ENCODE measurements around the gene CHTOP. TPM values are rescaled to one million over a fixed set of nuclear protein-coding genes. Genes with fewer than 3 reads are reported as not detected.
A peak's percentile ranks its signal among the peaks of the same experiment; 100 is the strongest.

CHTOP gene
- total RNA-seq, 6 donors from 2014 or later, result 51.3 to 89.1 (median 59.2) TPM

DNA sequence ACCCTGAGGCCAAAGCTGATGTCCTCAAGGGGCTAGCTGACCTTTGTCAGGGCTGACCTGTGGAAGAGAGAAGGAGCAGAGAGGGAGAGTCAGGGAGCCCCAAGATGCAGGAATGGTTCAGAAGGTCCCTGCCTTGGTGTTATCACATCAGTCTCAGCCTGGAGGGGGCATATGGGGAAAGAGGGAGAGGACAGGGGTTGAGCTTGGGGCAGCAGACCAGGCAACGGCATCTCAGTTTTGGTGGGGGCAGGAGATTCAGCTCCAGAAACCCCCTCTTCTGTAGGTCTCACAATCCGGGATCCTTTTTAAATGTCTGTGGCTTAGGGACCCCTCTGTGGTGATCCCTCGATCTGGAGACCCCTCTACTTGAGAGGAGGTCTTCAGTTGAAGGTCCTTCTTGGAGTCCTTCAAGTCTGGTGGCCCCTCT lies 7.4 kb upstream of the CHTOP start:
- TF ChIP-seq POLR2A (IDR thresholded peaks at IDR 0.05) (no peak), POLR2AphosphoS5 (IDR thresholded peaks at IDR 0.05) (no peak), EP300 (IDR thresholded peaks at IDR 0.05) (no peak)
- TF ChIP-seq, protein P1, sequence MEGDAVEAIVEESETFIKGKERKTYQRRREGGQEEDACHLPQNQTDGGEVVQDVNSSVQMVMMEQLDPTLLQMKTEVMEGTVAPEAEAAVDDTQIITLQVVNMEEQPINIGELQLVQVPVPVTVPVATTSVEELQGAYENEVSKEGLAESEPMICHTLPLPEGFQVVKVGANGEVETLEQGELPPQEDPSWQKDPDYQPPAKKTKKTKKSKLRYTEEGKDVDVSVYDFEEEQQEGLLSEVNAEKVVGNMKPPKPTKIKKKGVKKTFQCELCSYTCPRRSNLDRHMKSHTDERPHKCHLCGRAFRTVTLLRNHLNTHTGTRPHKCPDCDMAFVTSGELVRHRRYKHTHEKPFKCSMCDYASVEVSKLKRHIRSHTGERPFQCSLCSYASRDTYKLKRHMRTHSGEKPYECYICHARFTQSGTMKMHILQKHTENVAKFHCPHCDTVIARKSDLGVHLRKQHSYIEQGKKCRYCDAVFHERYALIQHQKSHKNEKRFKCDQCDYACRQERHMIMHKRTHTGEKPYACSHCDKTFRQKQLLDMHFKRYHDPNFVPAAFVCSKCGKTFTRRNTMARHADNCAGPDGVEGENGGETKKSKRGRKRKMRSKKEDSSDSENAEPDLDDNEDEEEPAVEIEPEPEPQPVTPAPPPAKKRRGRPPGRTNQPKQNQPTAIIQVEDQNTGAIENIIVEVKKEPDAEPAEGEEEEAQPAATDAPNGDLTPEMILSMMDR (IDR thresholded peaks at IDR 0.05), result no peak
- 37 to 66% methylated on average over 3 of the region's 3 CpGs for WGBS, 2 donors
- peaks cover 0 to 9% (median 1%) of the 10 kb centered on the region in 4 donors for H3K36me3 ChIP-seq
- ATAC-seq (ENCODE audit: low FRiP score in 2 of 2) (no peak), DNase-seq (no peak)
- H3K27me3 ChIP-seq, result no peaks in the 10 kb centered on the region
- H3K27ac ChIP-seq, result peak overlapping the region; percentile 86 to 95 (median 95)
- H3K4me1 ChIP-seq, result peaks cover 38 to 69% (median 47%) of the 10 kb centered on the region in 4 donors
- H3K9me3 ChIP-seq, result no peaks in the 10 kb centered on the region
- H3K4me3 ChIP-seq, result peak overlapping the region; percentile 24 to 66 (median 46)

DNA sequence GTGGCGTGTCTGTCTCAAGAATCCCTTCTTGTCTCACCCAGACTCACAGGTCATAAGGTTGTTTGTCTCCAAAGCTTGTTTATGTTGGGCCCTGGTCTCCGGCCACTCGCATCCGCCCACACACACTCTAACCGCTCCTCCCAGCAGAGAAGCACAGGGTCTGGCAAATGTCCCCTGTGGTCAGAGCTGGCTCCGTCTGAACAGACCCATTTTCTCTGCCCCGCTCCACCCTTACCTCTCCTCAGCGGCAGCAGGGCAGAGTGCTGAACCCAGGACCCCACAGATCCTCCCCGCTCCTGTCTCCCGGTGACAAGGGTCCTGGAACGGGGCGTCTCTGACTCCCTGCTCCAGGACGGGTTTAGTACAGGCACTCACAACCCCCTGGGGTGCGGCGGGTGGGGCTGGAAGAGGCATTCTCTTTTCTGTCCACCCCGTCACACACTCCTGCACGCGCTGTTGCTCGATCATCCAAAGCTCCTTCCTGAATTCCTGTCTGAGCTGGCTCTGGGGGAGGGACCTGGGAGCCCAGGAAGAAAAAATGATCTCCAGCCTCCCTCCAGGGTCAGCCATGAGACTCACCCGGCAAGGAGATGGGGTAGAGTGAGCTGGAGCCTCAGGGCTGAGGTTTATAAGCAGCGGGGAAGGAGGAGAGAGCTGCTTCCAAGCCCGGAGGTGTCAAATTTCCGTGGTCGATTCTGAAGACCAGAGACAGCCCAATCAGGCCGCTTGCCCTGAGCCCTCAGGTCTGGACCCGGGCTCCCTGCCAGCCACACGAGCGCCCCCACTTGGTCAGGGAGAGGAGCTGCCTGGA lies 6.8 kb upstream of the CHTOP start, which contains the start of gene S100A13:
Gene S100A13 (minus strand): TSS at position 602 of the 811 bp plus-strand sequence. CDS start 1,033 bp downstream, outside the sequence.
- H3K9me3 ChIP-seq, result no peaks in the 10 kb centered on the region
- peak; percentile 81 to 88 for ATAC-seq (ENCODE audit: low FRiP score in 2 of 2)
- WGBS, 2 donors, result 36 to 37% methylated on average over 13 to 28 of the region's 28 CpGs
- peak; percentile 89 to 94 for DNase-seq
- peak within 1 kb of the TSS; percentile 24 to 66 (median 46) for H3K4me3 ChIP-seq
- TF ChIP-seq POLR2A (IDR thresholded peaks at IDR 0.05) (peak in 3 of 4 donors; percentile 22 to 72 (median 66)), POLR2AphosphoS5 (IDR thresholded peaks at IDR 0.05) (peak; percentile 45 to 79), EP300 (IDR thresholded peaks at IDR 0.05) (peak in 1 of 4 donors; percentile 34)
- TF ChIP-seq, protein P1 (IDR thresholded peaks at IDR 0.05), result peak in 4 of 6 experiments; percentile 59 to 83 (median 68)
- peaks cover 38 to 74% (median 47%) of the 10 kb centered on the region in 4 donors for H3K4me1 ChIP-seq
- H3K27ac ChIP-seq, result peak within 1 kb of the TSS; percentile 86 to 95 (median 95)
- peaks cover 0 to 6% (median 1%) of the 10 kb centered on the region in 4 donors for H3K36me3 ChIP-seq
- no peaks in the 10 kb centered on the region for H3K27me3 ChIP-seq

DNA sequence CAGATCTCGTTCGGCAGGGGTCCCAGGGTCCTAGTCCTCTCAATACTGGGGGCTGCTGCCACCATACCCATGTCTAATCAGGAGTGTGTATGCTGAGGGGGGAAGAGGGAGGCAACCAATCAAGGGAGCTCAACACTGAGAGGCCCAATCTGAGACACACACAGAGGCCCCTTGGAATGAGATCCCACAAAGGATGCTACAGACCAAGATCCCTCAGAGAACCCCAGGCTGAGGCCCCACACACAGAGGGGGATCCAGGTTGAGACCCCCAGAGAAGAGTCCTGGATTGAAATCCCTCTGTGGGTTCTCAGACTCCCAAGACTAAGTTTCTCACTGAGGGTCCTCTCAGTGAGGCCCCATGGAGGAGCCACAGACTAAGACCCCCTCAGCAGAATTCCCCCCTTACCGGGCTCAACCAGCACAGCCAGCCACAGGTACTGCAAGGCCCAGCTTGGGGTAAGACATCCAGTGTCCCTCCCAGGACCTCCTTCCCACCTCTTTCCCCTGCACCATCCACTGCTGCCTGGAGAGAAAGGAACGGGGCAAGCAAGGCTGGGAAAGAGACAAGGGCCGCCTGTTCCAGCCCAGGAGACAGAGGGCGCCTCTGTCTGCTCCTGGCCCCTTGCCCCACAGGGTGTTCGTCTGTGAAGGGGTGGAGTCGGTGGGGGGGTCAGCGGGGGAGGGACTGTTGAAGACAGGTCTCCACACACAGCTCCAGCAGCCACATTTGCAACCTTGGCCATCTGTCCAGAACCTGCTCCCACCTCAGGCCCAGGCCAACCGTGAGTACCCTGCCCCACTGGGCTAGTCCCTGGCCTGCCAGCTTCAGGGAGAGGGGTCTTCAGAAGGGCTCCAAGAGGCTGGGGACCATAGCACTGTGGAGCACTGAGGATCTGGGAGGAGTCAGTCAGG lies 5.9 kb upstream of the CHTOP start, which contains the start of gene S100A1:
Gene S100A1 (plus strand): TSS at position 720 of the 912 bp plus-strand sequence. CDS start 2,088 bp downstream, outside the sequence.
- Histone ChIP-seq H3K4me1 (peaks cover 37 to 82% (median 50%) of the 10 kb centered on the region in 4 donors), H3K4me3 (peak within 1 kb of the TSS in 3 of 4 donors; percentile 39 to 66 (median 52)), H3K27me3 (no peaks in the 10 kb centered on the region), H3K9me3 (no peaks in the 10 kb centered on the region), H3K36me3 (peaks cover 0 to 5% (median 1%) of the 10 kb centered on the region in 4 donors), H3K27ac (peak within 1 kb of the TSS; percentile 86 to 95 (median 95))
- TF ChIP-seq, protein P1 (IDR thresholded peaks at IDR 0.05), result peak in 2 of 6 experiments; percentile 61 to 64
- no peak for TF ChIP-seq EP300 (IDR thresholded peaks at IDR 0.05)
- 60 to 87% methylated on average over 3 to 10 of the region's 10 CpGs for WGBS, 2 donors
- DNase-seq (no peak), ATAC-seq (ENCODE audit: low FRiP score in 2 of 2) (no peak)

DNA sequence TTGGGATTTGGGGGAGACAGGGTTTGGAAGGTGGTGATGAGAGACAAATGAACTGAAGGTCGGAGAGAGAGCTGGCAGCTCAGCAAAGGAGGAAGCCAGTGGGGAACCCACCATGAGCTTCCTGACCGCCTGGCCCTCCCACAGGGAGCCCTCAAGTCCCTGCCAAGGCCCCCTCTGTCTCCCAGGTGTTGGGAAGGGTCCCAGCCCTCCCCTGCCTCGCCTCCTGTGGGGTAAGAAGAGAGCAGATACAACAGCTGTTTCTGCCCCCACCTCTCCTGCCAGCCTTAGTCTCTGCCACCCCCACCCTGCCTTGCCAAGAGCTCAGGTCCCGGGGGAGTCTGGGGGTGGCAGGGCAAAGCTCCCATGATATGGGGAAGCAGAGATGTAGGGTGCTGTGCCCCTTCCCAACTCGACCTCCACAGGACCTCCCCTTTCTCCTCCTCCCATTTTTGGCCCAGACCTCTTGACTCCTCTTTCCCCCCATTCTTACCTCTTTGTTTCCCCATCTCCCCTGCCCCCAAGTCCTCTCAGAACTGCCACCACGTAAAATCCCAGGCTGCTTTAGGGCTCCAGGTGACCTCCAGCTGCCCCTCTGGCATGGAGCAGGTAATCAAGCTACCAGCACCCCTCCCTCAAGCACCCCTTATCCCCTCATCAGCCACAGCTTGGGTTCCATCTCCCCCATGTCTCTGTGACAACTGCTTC lies 5.1 kb upstream of the CHTOP start:
- peaks cover 40 to 88% (median 50%) of the 10 kb centered on the region in 4 donors for H3K4me1 ChIP-seq
- H3K27me3 ChIP-seq, result no peaks in the 10 kb centered on the region
- no peak overlapping the region for H3K4me3 ChIP-seq
- ATAC-seq (ENCODE audit: low FRiP score in 2 of 2) (no peak), DNase-seq (no peak)
- peak overlapping the region in 3 of 4 donors; percentile 95 for H3K27ac ChIP-seq
- H3K36me3 ChIP-seq, result peaks cover 0 to 2% (median 0%) of the 10 kb centered on the region in 4 donors
- no peak for TF ChIP-seq EP300 (IDR thresholded peaks at IDR 0.05)
- TF ChIP-seq POLR2AphosphoS5 (IDR thresholded peaks at IDR 0.05), result no peak
- no peak for TF ChIP-seq POLR2A (IDR thresholded peaks at IDR 0.05)
- TF ChIP-seq, protein P1 (IDR thresholded peaks at IDR 0.05), result no peak
- no peaks in the 10 kb centered on the region for H3K9me3 ChIP-seq
- 73 to 78% methylated on average over 5 to 6 of the region's 6 CpGs for WGBS, 2 donors

All from upper lobe of left lung (tissue), 6 donors.